Activated CD4-positive, CD25-positive, alpha-beta regulatory T cell treated with anti-CD3 and anti-CD28 coated beads, Interleukin-2, amount 50 U/mL, for 24 hours (primary cell): Measurements from ENCODE around the gene SLC38A3.
"Not testable (repeated sequence)": the region's sequence is repeated elsewhere in the genome, so short reads cannot be mapped to it uniquely, and the experiment has no call there.

Source experiments
- ATAC-seq, 2 donors: fragments of 150-1000 bp; cut with Tn5 transposase; one replicate each; pipeline ENCODE4 v1.10.0; 2021; ENCODE audit warnings: mild to moderate bottlenecking in 1 of 2, moderate library complexity in 1 of 2

SLC38A3 gene

GRCh38 chr3:50235716-50236483, 30.8 kb downstream of the SLC38A3 start, which contains the start of gene GNAI2:
TSS of gene GNAI2 (plus strand) at chr3:50236204. CDS start at chr3:50236336, 132 bp downstream.
- peak; percentile 94 to 95 for ATAC-seq

GRCh38 chr3:50236484-50237132, 31.5 kb downstream of the SLC38A3 start:
- no peak for ATAC-seq

- ATAC-seq, result no peak
Observed at GRCh38 chr3:50237133-50237651, 32.1 kb downstream of the SLC38A3 start.

- peak; percentile 50 to 52 for ATAC-seq
Observed at GRCh38 chr3:50237754-50238548, 32.9 kb downstream of the SLC38A3 start.

GRCh38 chr3:50238549-50239026, 33.5 kb downstream of the SLC38A3 start:
- ATAC-seq, result no peak

- no peak for ATAC-seq
Observed at GRCh38 chr3:50239649-50240048, 34.6 kb downstream of the SLC38A3 start.

- ATAC-seq, result no peak
Observed at GRCh38 chr3:50241163-50241562, 36.1 kb downstream of the SLC38A3 start.

GRCh38 chr3:50241713-50242380, 36.8 kb downstream of the SLC38A3 start:
- no peak for ATAC-seq

- no peak for ATAC-seq
Observed at GRCh38 chr3:50242381-50242770, 37.3 kb downstream of the SLC38A3 start.

GRCh38 chr3:50242851-50243542, 37.9 kb downstream of the SLC38A3 start:
- ATAC-seq, result no peak

GRCh38 chr3:50243543-50243895, 38.4 kb downstream of the SLC38A3 start:
- no peak for ATAC-seq

GRCh38 chr3:50244813-50245212, 39.7 kb downstream of the SLC38A3 start:
- ATAC-seq, result not testable (repeated sequence)

GRCh38 chr3:50245251-50245745, 40.2 kb downstream of the SLC38A3 start:
- no peak for ATAC-seq

- peak; percentile 79 to 84 for ATAC-seq
Observed at GRCh38 chr3:50245831-50246516, 40.9 kb downstream of the SLC38A3 start.

GRCh38 chr3:50246517-50246954, 41.5 kb downstream of the SLC38A3 start:
- ATAC-seq, result peak; percentile 89 to 90

GRCh38 chr3:50248387-50248786, 43.3 kb downstream of the SLC38A3 start:
- ATAC-seq, result no peak

- no peak for ATAC-seq
Observed at GRCh38 chr3:50249457-50249856, 44.4 kb downstream of the SLC38A3 start.

- ATAC-seq, result no peak
Observed at GRCh38 chr3:50250514-50250913, 45.4 kb downstream of the SLC38A3 start.

- peak; percentile 44 to 45 for ATAC-seq
Observed at GRCh38 chr3:50251220-50251619, 46.1 kb downstream of the SLC38A3 start.

- no peak for ATAC-seq
Observed at GRCh38 chr3:50254577-50255250, 49.6 kb downstream of the SLC38A3 start.
